ENCODE data around the gene RNF26. TPM values are rescaled to one million over a fixed set of nuclear protein-coding genes. Genes with fewer than 3 reads are reported as not detected.

RNF26 gene
- total RNA-seq, 1 experiment from 2014 or later = 19.2 TPM

DNA sequence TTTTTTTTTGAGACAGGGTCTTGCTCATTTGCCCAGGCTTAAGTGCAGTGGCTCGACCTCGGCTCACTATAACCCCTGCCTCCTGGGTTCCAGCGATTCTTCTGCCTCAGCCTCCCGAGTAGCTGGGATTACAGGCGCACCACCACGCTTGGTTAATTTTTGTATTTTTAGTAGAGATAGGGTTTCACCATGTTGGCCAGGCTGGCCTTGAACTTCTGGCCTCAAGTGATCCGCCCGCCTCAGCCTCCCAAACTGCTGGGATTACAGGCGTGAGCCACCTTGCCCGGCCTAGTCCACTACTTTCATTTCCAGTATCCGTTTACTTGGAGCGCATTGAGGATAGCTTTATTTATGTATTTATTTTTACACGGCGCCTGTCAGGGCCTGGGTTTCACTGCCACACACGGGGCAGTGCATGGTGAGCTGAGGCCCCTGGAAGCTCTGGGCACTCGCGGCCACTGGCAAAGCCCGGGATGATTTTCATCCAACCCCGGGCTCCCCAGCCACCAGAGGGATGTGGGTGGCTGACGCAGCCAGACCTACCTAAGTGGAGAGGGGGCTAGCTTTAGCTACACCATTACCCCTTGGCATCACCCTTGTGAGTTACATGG lies 11.3 kb upstream of the RNF26 start:
- ChIA-PET POLR2A (interaction anchor here (0.7 to 1.5 kb wide), 3 partner anchors 55 to 228 kb away, joined by 3 to 6 read pairs (median 3); partner anchors contain the start of gene CBL), CTCF (interaction anchor here (0.5 to 6.8 kb wide), 40 partner anchors 9 to 863 kb away, joined by 3 to 97 read pairs (median 4); partner anchors contain the start of genes C1QTNF5, CBL and HINFP)
- H3K36me3 Mint-ChIP-seq (ENCODE audit: insufficient read depth, unreplicated experiment) = no peaks in the 10 kb centered on the region
- no peak for DNase-seq (ENCODE audit: unreplicated experiment)
- H3K9me3 Mint-ChIP-seq (ENCODE audit: unreplicated experiment) = no peaks in the 10 kb centered on the region
- no peak overlapping the region for H3K27ac Mint-ChIP-seq (ENCODE audit: low read depth, unreplicated experiment)
- no peaks in the 10 kb centered on the region for H3K27me3 Mint-ChIP-seq (ENCODE audit: insufficient read depth, unreplicated experiment)
- TF ChIP-seq, protein P1, sequence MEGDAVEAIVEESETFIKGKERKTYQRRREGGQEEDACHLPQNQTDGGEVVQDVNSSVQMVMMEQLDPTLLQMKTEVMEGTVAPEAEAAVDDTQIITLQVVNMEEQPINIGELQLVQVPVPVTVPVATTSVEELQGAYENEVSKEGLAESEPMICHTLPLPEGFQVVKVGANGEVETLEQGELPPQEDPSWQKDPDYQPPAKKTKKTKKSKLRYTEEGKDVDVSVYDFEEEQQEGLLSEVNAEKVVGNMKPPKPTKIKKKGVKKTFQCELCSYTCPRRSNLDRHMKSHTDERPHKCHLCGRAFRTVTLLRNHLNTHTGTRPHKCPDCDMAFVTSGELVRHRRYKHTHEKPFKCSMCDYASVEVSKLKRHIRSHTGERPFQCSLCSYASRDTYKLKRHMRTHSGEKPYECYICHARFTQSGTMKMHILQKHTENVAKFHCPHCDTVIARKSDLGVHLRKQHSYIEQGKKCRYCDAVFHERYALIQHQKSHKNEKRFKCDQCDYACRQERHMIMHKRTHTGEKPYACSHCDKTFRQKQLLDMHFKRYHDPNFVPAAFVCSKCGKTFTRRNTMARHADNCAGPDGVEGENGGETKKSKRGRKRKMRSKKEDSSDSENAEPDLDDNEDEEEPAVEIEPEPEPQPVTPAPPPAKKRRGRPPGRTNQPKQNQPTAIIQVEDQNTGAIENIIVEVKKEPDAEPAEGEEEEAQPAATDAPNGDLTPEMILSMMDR (IDR thresholded peaks at IDR 0.05; ENCODE audit: unreplicated experiment) = no peak
- no TSS peak for BruUV-seq (replicated peaks)
- intact Hi-C loops (cut with micrococcal nuclease) = loop anchor here (1.0 to 2.0 kb wide), 2 partner anchors 178 to 228 kb away; a partner anchor contains a TSS
- H3K4me1 Mint-ChIP-seq (ENCODE audit: insufficient read depth, unreplicated experiment) = peaks cover 14% of the 10 kb centered on the region
- no peak overlapping the region for H3K4me3 Mint-ChIP-seq (ENCODE audit: unreplicated experiment)

DNA sequence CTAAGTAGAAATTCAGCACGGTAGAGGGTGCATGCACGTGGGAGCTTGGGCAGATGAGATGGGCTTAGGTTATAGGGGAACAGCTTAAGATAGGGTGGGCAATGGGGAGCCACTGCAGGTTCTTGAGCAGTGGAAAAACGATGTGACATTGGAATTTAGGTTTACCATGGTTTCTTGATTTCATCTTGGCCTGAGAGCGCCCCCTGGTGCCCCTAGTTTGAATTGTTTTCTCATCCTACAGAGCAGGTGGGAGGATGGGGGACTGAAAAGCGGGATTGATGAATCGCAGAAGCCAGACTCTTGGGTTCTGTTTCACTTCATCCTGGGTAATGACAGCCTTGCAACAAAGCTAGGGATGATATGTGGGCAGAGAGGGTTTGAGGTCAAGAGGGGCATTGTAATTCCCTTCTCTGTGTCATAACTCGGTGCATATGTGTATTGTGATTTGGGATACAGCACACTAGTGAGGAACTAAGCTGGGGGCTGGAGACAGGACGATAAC lies 10.7 kb upstream of the RNF26 start:
- DNase-seq (ENCODE audit: unreplicated experiment) = peak; percentile 80
- no peaks in the 10 kb centered on the region for H3K36me3 Mint-ChIP-seq (ENCODE audit: insufficient read depth, unreplicated experiment)
- H3K27me3 Mint-ChIP-seq (ENCODE audit: insufficient read depth, unreplicated experiment) = no peaks in the 10 kb centered on the region
- CTCF ChIA-PET = interaction anchor here (0.5 to 6.8 kb wide), 47 partner anchors 9 to 812 kb away, joined by 3 to 97 read pairs (median 4); partner anchors contain the start of genes C1QTNF5, CBL, HINFP and NLRX1
- intact Hi-C loops (cut with micrococcal nuclease) = loop anchor here (1.0 to 2.0 kb wide), 2 partner anchors 179 to 228 kb away; a partner anchor contains a TSS
- H3K27ac Mint-ChIP-seq (ENCODE audit: low read depth, unreplicated experiment) = no peak overlapping the region
- BruUV-seq (replicated peaks) = no TSS peak
- no peak overlapping the region for H3K4me3 Mint-ChIP-seq (ENCODE audit: unreplicated experiment)
- TF ChIP-seq, protein P1 (IDR thresholded peaks at IDR 0.05; ENCODE audit: unreplicated experiment) = peak; percentile 65
- POLR2A ChIA-PET = interaction anchor here (0.5 to 1.5 kb wide), 6 partner anchors 38 to 229 kb away, joined by 3 to 6 read pairs (median 3); partner anchors contain the start of gene CBL
- H3K4me1 Mint-ChIP-seq (ENCODE audit: insufficient read depth, unreplicated experiment) = peaks cover 14% of the 10 kb centered on the region
- H3K9me3 Mint-ChIP-seq (ENCODE audit: unreplicated experiment) = no peaks in the 10 kb centered on the region

DNA sequence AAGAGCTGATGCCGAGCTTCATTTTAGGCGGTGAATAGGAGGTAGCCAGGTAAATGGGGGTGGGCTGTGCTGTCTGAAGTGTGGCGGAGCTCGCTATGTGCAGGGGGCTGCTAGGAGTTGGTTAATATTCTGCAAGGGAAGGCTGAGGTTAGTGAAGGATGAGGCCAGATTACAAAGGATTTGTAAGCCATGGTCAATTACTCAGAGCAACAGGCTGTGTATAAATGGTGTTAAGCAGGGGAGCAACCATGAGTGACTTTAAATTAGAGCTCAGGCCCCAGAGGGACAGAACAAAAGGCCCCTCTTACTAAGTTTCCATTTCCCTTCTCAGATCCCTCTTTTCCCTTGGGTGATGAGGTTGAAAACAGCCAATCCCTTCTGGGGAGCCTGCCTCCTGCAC lies 10.1 kb upstream of the RNF26 start:
- Mint-ChIP-seq H3K9me3 (ENCODE audit: unreplicated experiment) (no peaks in the 10 kb centered on the region), H3K27me3 (ENCODE audit: insufficient read depth, unreplicated experiment) (peaks cover under 1% of the 10 kb centered on the region), H3K36me3 (ENCODE audit: insufficient read depth, unreplicated experiment) (no peaks in the 10 kb centered on the region), H3K27ac (ENCODE audit: low read depth, unreplicated experiment) (no peak overlapping the region), H3K4me1 (ENCODE audit: insufficient read depth, unreplicated experiment) (peaks cover 7% of the 10 kb centered on the region), H3K4me3 (ENCODE audit: unreplicated experiment) (no peak overlapping the region)
- TF ChIP-seq, protein P1 (IDR thresholded peaks at IDR 0.05; ENCODE audit: unreplicated experiment) = no peak
- DNase-seq (ENCODE audit: unreplicated experiment) = no peak
- BruUV-seq (replicated peaks) = no TSS peak
- ChIA-PET CTCF (interaction anchor here (0.5 to 6.8 kb wide), 33 partner anchors 8 to 1981 kb away, joined by 3 to 97 read pairs (median 4); partner anchors contain the start of genes C1QTNF5, CBL, HINFP and NLRX1), POLR2A (interaction anchor here (0.5 to 1.5 kb wide), 4 partner anchors 37 to 222 kb away, joined by 3 to 6 read pairs (median 4); partner anchors contain the start of gene CBL)
- intact Hi-C loops (cut with micrococcal nuclease) = no loop called here

DNA sequence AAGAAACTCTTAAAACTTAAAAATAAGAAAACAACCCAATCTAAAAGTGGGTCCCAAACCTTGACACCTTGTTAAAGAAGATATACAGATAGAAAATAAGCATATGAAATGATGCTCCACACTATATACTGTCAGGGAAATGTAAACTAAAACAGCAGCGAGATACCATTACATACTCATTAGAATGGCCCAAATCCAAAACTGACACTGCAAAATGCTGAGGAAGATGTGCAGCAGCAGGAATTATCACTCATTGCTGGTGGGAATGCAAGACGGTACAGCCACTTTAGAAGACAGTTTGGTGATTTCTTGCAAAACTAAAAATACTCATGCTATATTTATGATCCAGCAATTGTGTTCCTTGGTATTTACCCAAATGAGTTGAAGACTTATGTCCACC lies 5.0 kb upstream of the RNF26 start:
- H3K9me3 Mint-ChIP-seq (ENCODE audit: unreplicated experiment) = no peaks in the 10 kb centered on the region
- no peaks in the 10 kb centered on the region for H3K4me1 Mint-ChIP-seq (ENCODE audit: insufficient read depth, unreplicated experiment)
- H3K36me3 Mint-ChIP-seq (ENCODE audit: insufficient read depth, unreplicated experiment) = peaks cover 1% of the 10 kb centered on the region
- CTCF ChIA-PET = interaction anchor here (1.5 to 4.6 kb wide), 3 partner anchors 9 to 47 kb away, joined by 3 to 21 read pairs (median 4); no protein-coding TSS in a partner anchor
- intact Hi-C loops (cut with micrococcal nuclease) = no loop called here
- TF ChIP-seq, protein P1 (IDR thresholded peaks at IDR 0.05; ENCODE audit: unreplicated experiment) = no peak
- POLR2A ChIA-PET = interaction anchor here (0.6 kb wide), 1 partner anchor 1181 kb away, joined by 3 read pairs; no protein-coding TSS in a partner anchor
- DNase-seq (ENCODE audit: unreplicated experiment) = no peak
- H3K27ac Mint-ChIP-seq (ENCODE audit: low read depth, unreplicated experiment) = no peak overlapping the region
- no TSS peak for BruUV-seq (replicated peaks)
- no peak overlapping the region for H3K4me3 Mint-ChIP-seq (ENCODE audit: unreplicated experiment)
- peaks cover 18% of the 10 kb centered on the region for H3K27me3 Mint-ChIP-seq (ENCODE audit: insufficient read depth, unreplicated experiment)

All from MCF 10A (cell line).